IMR-90 (cell line): Measurements from ENCODE around the gene PRODH. TPM values are rescaled to one million over a fixed set of nuclear protein-coding genes. Genes with fewer than 3 reads are reported as not detected.

Source experiments
- polyA plus RNA-seq, 3 experiments: library from polyadenylated mRNA; depleted of rRNA; stranded (reverse); fragments of >200 nt; gene quantifications; 2 replicates each; pipeline ENCODE4 v1.2.3, GENCODE V29; 2012; ENCODE audit warnings: low replicate concordance in 1 of 3
- total RNA-seq: library from RNA; depleted of rRNA; stranded (reverse); fragments of >200 nt; gene quantifications from 2 replicates; pipeline ENCODE4 v1.2.3, GENCODE V29; 2012; rRNA removed

The PRODH gene
- total and polyA plus RNA-seq, 2 of the 4 experiments (the other 2 are of a cell fraction) = 0.02 TPM; not detected in 1

Other genes starting within 250 kb of the PRODH start
- 0.54 and 0.56 TPM in 2 replicates for gene DGCR6, start 30.0 kb downstream of the PRODH start, total RNA-seq
- 0.58 and 1.9 TPM in 2 replicates for gene DGCR6, start 30.0 kb downstream of the PRODH start, polyA plus RNA-seq (2012; rRNA removed)
- 17.2 and 18.6 TPM in 2 replicates for gene DGCR2, start 186.1 kb upstream of the PRODH start, total RNA-seq
- 33.5 and 35.4 TPM in 2 replicates for gene DGCR2, start 186.1 kb upstream of the PRODH start, polyA plus RNA-seq (2012; rRNA removed)
- gene TSSK2, start 195.0 kb upstream of the PRODH start, total RNA-seq = not detected in 2 replicates
- gene TSSK2, start 195.0 kb upstream of the PRODH start, polyA plus RNA-seq (2012; rRNA removed) = not detected in 2 replicates
- gene ESS2, start 208.4 kb upstream of the PRODH start, total RNA-seq = 13.4 and 16.7 TPM in 2 replicates
- gene ESS2, start 208.4 kb upstream of the PRODH start, polyA plus RNA-seq (2012; rRNA removed) = 17.3 and 18.3 TPM in 2 replicates
- gene GSC2, start 214.0 kb upstream of the PRODH start, total RNA-seq = not detected in 2 replicates
- not detected in 2 replicates for gene GSC2, start 214.0 kb upstream of the PRODH start, polyA plus RNA-seq (2012; rRNA removed)
- gene SLC25A1, start 242.4 kb upstream of the PRODH start, total RNA-seq = 41.0 and 46.1 TPM in 2 replicates
- gene SLC25A1, start 242.4 kb upstream of the PRODH start, polyA plus RNA-seq (2012; rRNA removed) = 56.5 and 58.5 TPM in 2 replicates